ENCODE data around the gene OTX1.
"Not testable (repeated sequence)": the region's sequence is repeated elsewhere in the genome, so short reads cannot be mapped to it uniquely, and the experiment has no call there.

The OTX1 gene

GRCh38 chr2:63059793-63060471 lies 9.3 kb downstream of the OTX1 start:
- DNase-seq = no peak

DNA sequence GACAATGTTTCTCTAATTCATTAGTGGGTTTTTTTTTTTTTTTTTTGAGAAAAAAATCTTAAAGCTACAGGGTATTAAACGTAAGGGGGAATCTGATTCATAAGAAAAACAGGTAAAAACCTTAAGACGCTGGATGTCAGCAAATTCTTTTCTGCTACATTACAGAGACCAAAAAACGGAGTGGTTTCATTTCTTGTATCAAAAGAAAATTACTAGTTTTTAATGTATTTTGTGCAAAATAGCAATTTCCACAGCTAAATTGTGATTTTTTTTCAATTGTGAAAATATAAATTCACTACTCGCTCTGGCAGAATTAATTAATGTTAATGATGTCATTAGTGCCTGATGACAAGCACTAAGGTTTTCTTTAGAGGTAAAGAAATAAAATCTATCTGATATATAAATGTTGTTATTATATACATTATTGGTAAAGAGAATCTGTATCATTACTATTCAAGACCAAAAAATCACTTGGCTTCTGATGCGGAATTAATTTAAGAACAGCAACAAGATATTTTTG lies 9.9 kb downstream of the OTX1 start:
- DNase-seq = no peak

- no peak for DNase-seq
Measured at GRCh38 chr2:63064197-63064596, 13.6 kb downstream of the OTX1 start.

- DNase-seq = no peak
Measured at GRCh38 chr2:63064661-63065060, 14.0 kb downstream of the OTX1 start.

DNA sequence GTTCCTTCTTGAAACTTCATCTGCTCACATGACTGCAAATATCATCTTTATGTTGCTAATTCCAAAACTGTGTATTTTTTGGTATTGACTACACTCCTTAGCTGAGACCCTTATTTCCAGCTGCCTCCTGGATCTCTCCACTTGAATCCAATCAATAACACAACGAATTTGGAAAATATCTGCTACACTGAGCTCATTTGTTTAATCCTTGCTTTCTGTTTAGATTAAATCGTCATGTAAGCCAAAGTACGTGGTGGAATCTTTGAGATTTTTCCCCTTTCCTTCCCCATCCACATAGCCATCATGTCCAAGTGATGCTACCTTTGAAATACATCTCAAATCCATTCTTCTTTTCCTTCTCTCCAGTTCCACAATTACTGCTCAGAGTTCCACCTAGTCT lies 15.6 kb downstream of the OTX1 start:
- DNase-seq = no peak

- DNase-seq = no peak
Measured at GRCh38 chr2:63066838-63067237, 16.2 kb downstream of the OTX1 start.

DNA sequence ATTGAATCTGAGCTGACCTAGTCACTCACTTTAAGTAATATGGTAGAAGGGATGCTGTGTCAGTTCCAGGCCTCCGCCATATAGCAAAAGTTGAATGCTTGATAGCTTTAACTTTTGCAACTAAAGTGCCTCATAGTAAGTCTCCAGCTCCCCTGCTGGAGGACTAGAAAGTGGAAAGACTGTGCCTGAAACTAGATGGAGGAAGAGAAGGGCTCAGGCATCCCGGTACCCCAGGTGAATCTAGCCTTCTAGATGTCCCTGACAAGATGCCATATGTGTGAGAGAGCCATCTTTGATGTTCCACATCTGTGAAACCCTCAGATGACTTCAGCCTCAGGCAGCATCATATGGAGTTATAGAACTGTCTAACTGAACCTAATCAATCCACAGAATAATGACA lies 21.0 kb downstream of the OTX1 start:
- DNase-seq = no peak

DNA sequence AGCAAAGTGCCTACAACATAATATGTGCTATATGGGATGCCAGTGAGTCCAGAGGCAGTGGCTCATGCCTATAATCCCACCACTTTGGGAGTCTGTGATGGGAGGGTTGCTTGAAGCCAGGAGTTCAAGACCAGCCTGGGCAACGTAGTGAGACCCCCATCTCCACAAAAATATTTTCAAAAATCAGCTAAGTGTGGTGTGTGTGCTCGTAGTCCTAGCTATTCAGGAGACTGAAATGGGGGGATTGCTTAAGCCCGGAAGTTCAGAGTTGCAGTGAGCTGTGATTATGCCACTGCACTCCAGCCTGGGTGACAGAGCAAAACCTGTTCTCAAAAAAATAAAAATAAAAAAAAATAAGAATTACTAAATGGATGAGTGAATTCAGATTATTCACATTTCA lies 23.4 kb downstream of the OTX1 start:
- DNase-seq = no peak

GRCh38 chr2:63074399-63074798 lies 23.8 kb downstream of the OTX1 start:
- not testable (repeated sequence) for DNase-seq

- DNase-seq = no peak
Measured at GRCh38 chr2:63078852-63079606, 28.4 kb downstream of the OTX1 start.

GRCh38 chr2:63081404-63081803 lies 30.8 kb downstream of the OTX1 start:
- DNase-seq = no peak

- no peak for DNase-seq
Measured at GRCh38 chr2:63086687-63087086, 36.1 kb downstream of the OTX1 start.

GRCh38 chr2:63092401-63092800 lies 41.8 kb downstream of the OTX1 start:
- DNase-seq = no peak

GRCh38 chr2:63092857-63093256 lies 42.2 kb downstream of the OTX1 start:
- DNase-seq = no peak

DNA sequence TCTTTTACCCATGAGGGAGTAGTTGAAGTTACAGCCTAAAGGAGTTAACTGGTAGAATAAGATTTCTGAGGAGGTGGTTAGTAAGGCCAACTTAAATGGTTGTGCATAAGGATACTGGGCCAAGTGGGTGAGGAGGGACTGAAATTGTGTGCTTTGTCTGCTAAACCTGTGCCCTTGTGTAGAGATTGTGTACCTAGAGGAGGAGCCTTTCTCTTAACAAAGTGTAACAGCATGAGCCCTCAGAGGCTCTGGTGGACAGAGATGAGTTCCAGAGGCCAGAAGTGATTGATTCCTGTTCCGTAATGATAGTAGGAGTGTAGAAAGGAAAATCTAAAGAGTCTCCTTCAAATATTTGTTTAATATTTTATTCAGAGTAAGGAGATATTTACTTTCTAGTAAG lies 42.9 kb downstream of the OTX1 start:
- DNase-seq = no peak

GRCh38 chr2:63096491-63096890 lies 45.9 kb downstream of the OTX1 start:
- no peak for DNase-seq

DNA sequence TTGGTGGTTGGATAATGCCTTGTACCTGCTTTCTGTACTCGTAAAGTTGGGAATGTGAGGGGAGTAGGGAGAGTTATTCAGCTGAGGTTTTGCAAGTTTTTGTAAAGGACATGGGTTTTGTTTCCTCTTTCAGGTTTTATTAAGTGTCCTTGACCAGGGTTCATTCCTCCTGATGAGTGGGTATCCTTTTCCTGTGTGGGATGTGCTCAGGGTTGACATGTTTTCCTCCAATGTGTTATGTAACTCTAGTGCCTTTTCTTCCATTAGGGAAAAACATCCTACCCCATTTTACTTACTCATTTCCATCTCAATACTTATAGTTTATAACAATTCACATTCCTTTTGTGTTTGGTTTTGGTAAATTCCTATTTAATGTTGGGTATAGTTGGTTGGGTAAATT lies 48.4 kb downstream of the OTX1 start:
- no peak for DNase-seq

DNA sequence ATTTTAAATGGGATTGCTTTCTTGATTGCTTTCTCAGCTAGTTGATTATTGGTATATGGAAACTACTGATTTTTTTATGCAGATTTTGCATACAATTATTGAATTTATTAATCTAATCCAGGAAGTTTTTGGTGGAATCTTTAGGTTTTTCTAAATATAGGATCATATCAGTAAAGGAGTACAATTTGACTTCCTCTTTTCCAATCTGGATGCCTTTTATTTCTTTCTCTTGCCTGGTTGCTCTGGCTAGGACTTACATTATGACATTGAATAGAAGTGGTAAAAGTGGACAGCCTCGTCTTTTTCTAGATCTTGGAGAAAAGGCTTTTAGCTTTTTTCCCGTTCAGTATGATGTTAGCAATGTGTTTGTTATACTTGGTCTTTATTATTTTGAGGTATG lies 51.3 kb downstream of the OTX1 start:
- no peak for DNase-seq

DNA sequence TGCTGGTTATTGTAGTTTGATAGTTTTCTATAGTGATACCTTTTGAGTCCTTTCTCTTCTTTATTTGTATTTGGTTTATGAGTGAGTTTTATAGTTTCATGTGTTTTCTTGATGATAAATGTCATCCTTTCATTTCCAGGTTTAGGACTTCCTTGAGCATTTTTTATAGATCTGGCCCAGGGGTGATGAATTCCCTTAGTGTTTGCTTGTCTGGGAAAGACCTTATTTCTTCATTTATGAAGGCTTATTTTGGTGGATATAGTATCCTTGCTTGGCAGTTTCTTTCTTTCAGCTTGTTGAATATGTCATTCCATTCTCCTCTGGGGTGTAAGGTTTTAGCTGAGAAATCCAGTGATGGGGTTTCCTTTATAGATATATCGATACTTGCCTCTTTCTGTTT lies 53.9 kb downstream of the OTX1 start:
- DNase-seq = no peak
